ENCODE results near the gene INAFM1.
"Not testable (repeated sequence)": the region's sequence is repeated elsewhere in the genome, so short reads cannot be mapped to it uniquely, and the experiment has no call there.

The INAFM1 gene

GRCh38 chr19:47241919-47242577 is 32.6 kb upstream of the INAFM1 start:
- DNase-seq = no peak

- no peak for DNase-seq
Measured at GRCh38 chr19:47243364-47243775, 31.3 kb upstream of the INAFM1 start.

GRCh38 chr19:47243776-47244547 is 30.7 kb upstream of the INAFM1 start:
- DNase-seq = peak; percentile 98

- DNase-seq = peak; percentile 60
Measured at GRCh38 chr19:47247308-47247990, 27.2 kb upstream of the INAFM1 start.

GRCh38 chr19:47253016-47253415 is 21.7 kb upstream of the INAFM1 start:
- not testable (repeated sequence) for DNase-seq

GRCh38 chr19:47253467-47253881 is 21.2 kb upstream of the INAFM1 start:
- peak; percentile 83 for DNase-seq

GRCh38 chr19:47253970-47254369 is 20.7 kb upstream of the INAFM1 start:
- DNase-seq = no peak

- DNase-seq = peak; percentile 93
Measured at GRCh38 chr19:47255879-47256692, 18.6 kb upstream of the INAFM1 start, which contains the start of gene CCDC9. TSS of gene CCDC9 (plus strand) at chr19:47256525. CDS start at chr19:47258401, 1,876 bp downstream.

- DNase-seq = peak; percentile 99
Measured at GRCh38 chr19:47256693-47257410, 17.8 kb upstream of the INAFM1 start.

- DNase-seq = no peak
Measured at GRCh38 chr19:47257411-47258169, 17.1 kb upstream of the INAFM1 start.

GRCh38 chr19:47258434-47258833 is 16.3 kb upstream of the INAFM1 start:
- DNase-seq = no peak

- DNase-seq = no peak
Measured at GRCh38 chr19:47258895-47259555, 15.7 kb upstream of the INAFM1 start.

GRCh38 chr19:47260476-47260875 is 14.2 kb upstream of the INAFM1 start:
- DNase-seq = no peak

- not testable (repeated sequence) for DNase-seq
Measured at GRCh38 chr19:47261946-47262793, 12.5 kb upstream of the INAFM1 start.

GRCh38 chr19:47264629-47265028 is 10.1 kb upstream of the INAFM1 start:
- no peak for DNase-seq

GRCh38 chr19:47266401-47266941 is 8.2 kb upstream of the INAFM1 start:
- DNase-seq = no peak

- no peak for DNase-seq
Measured at GRCh38 chr19:47267350-47267759, 7.3 kb upstream of the INAFM1 start.

GRCh38 chr19:47268028-47268427 is 6.7 kb upstream of the INAFM1 start:
- no peak for DNase-seq

- no peak for DNase-seq
Measured at GRCh38 chr19:47269596-47269995, 5.1 kb upstream of the INAFM1 start.
